ENCODE results near the gene CYREN. TPM values are rescaled to one million over a fixed set of nuclear protein-coding genes. Genes with fewer than 3 reads are reported as not detected.

Gene CYREN
- total and polyA plus RNA-seq, 2 of the 13 experiments (the other 11 are each of a cell fraction or from before 2014, with no cell fraction given): 20.7 to 60.7 TPM

- peak; percentile 71; the same call in 1 of the 2 replicates for TF ChIP-seq TFAP4 (IDR thresholded peaks at IDR 0.05; ENCODE audit: borderline replicate concordance, low read depth)
- no peak for TF ChIP-seq ZBTB42 (CRISPR knock-in tag; IDR thresholded peaks at IDR 0.05)
- peak; percentile 83 for TF ChIP-seq KAT7 (CRISPR knock-in tag; IDR thresholded peaks at IDR 0.05; ENCODE audit: borderline replicate concordance)
- no peak for TF ChIP-seq ZEB1 (IDR thresholded peaks at IDR 0.05; ENCODE audit: insufficient replicate concordance, low read depth)
- TF ChIP-seq ZNF383 (CRISPR knock-in tag; IDR thresholded peaks at IDR 0.05; ENCODE audit: borderline replicate concordance): peak; percentile 66
- peak; percentile 68; the same call in 1 of the 2 replicates for TF ChIP-seq RCOR2 (CRISPR knock-in tag; IDR thresholded peaks at IDR 0.05)
- no peak for TF ChIP-seq JDP2 (CRISPR knock-in tag; IDR thresholded peaks at IDR 0.05; ENCODE audit: borderline replicate concordance)
- TF ChIP-seq GPN1 (CRISPR knock-in tag; IDR thresholded peaks at IDR 0.05; ENCODE audit: borderline replicate concordance): no peak
- TF ChIP-seq THRA (CRISPR knock-in tag; IDR thresholded peaks at IDR 0.05; ENCODE audit: borderline replicate concordance): 0 out of 2 replicates have a peak, but pooled peaks have one; percentile 24
- TF ChIP-seq RORA (CRISPR knock-in tag; IDR thresholded peaks at IDR 0.05): no peak
- no peak for TF ChIP-seq ZNF510 (CRISPR knock-in tag; IDR thresholded peaks at IDR 0.05; ENCODE audit: low read depth)
- TF ChIP-seq ZNF790 (CRISPR knock-in tag; IDR thresholded peaks at IDR 0.05; ENCODE audit: borderline replicate concordance): peak; percentile 90
- peak; percentile 56 for TF ChIP-seq ZBTB8A (CRISPR knock-in tag; IDR thresholded peaks at IDR 0.05; ENCODE audit: borderline replicate concordance, low read depth)
- 0 out of 2 replicates have a peak, but pooled peaks have one; percentile 50 for TF ChIP-seq ARID2 (CRISPR knock-in tag; IDR thresholded peaks at IDR 0.05; ENCODE audit: borderline replicate concordance)
- peak; percentile 72; the same call in 1 of the 2 replicates for TF ChIP-seq HES4 (CRISPR knock-in tag; IDR thresholded peaks at IDR 0.05; ENCODE audit: borderline replicate concordance)
- TF ChIP-seq ZNF205 (CRISPR knock-in tag; IDR thresholded peaks at IDR 0.05): peak; percentile 70; the same call in 1 of the 2 replicates
- TF ChIP-seq ZNF652 (CRISPR knock-in tag; IDR thresholded peaks at IDR 0.05; ENCODE audit: borderline replicate concordance, low read depth): no peak; the same call in 1 of the 2 replicates
- TF ChIP-seq POLR2A (IDR thresholded peaks at IDR 0.05; ENCODE audit: insufficient read depth in 1 of 2, low read depth in 2 of 2, low read length in 2 of 2): peak; percentile 71 to 78
- peak; percentile 79 for TF ChIP-seq ISL2 (CRISPR knock-in tag; IDR thresholded peaks at IDR 0.05)
- peak; percentile 59; the same call in 1 of the 2 replicates for TF ChIP-seq CBFB (CRISPR knock-in tag; IDR thresholded peaks at IDR 0.05)
- no peak for TF ChIP-seq IKZF1 (IDR thresholded peaks at IDR 0.05)
- peak; percentile 76 for TF ChIP-seq MAX (IDR thresholded peaks at IDR 0.05)
- peak; percentile 16; the same call in 1 of the 2 replicates for TF ChIP-seq NR2F2 (IDR thresholded peaks at IDR 0.05; ENCODE audit: borderline replicate concordance, low read depth)
- no peak; the same call in 1 of the 2 replicates for TF ChIP-seq ZNF749 (CRISPR knock-in tag; IDR thresholded peaks at IDR 0.05; ENCODE audit: borderline replicate concordance)
- no peak; a peak in 1 of 4 replicates for TF ChIP-seq REST (IDR thresholded peaks at IDR 0.05; ENCODE audit: borderline replicate concordance in 1 of 2, low read depth in 1 of 2, low read length in 2 of 2)
Observed at GRCh38 chr7:135170274-135170997, at the start of gene CYREN (continued).
